Measurements from ENCODE around the gene LRP1. TPM values are rescaled to one million over a fixed set of nuclear protein-coding genes. Genes with fewer than 3 reads are reported as not detected.

LRP1 gene
- total and polyA plus RNA-seq, 2 of the 13 experiments (the other 11 are each of a cell fraction or from before 2014, with no cell fraction given), result 14.7 to 30.8 TPM

DNA sequence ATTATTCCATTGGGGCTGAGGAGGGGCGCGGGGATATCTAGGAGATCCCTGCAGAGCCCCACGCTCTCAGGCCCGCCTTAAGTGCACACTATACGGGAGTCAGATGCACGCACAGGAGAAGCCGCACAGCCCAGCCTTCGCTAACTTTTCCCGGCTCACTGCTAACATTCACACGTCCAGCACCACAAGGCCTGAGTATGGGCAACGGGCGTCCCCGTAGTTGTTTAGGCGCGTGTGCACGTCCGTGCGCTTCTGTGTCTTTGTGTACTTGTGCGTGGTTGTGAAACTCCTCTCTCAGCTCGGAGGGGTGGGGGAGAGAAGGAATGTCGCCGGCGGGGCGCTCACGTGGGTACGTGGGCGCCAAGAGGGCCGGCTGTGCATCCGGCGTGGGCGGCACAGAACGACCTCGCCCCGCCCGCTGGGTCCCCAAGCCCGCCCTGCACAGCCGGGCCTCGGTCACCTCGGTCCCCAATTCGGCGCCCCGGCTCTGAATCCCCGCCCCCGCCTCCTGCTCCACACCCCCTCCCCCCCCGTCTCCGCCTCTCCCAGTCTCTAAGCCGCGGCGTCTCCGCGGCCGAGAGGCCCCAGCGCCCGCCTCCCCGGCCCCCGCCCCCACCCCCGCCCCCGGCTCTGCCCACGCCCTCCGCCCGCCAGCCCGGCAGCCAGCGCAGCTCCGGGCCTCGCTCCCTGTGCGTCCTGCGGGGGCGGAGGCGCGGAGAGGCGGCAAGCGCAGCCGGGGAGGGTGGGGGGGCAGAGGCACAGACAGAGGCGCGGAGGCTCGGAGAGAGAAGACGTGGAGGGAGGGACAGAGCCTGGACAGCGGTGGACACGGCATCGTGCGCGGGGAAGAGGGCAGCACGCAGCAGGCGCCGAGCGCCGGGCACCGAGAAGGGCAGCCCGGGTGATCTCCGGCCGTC, 39.7 kb upstream of the LRP1 start, which contains the start of gene NAB2 (continued):
- TF ChIP-seq, protein P1, sequence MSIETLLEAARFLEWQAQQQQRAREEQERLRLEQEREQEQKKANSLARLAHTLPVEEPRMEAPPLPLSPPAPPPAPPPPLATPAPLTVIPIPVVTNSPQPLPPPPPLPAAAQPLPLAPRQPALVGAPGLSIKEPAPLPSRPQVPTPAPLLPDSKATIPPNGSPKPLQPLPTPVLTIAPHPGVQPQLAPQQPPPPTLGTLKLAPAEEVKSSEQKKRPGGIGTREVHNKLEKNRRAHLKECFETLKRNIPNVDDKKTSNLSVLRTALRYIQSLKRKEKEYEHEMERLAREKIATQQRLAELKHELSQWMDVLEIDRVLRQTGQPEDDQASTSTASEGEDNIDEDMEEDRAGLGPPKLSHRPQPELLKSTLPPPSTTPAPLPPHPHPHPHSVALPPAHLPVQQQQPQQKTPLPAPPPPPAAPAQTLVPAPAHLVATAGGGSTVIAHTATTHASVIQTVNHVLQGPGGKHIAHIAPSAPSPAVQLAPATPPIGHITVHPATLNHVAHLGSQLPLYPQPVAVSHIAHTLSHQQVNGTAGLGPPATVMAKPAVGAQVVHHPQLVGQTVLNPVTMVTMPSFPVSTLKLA (IDR thresholded peaks at IDR 0.05), result peak; percentile 66
- TF ChIP-seq FOXA1 (IDR thresholded peaks at IDR 0.05), result peak; percentile 40; the same call in 1 of the 2 replicates
- TF ChIP-seq FOXA1 (CRISPR knock-in tag; IDR thresholded peaks at IDR 0.05), result peak; percentile 95
- TF ChIP-seq ZNF451 (CRISPR knock-in tag; IDR thresholded peaks at IDR 0.05), result no peak
- TF ChIP-seq, protein P2, sequence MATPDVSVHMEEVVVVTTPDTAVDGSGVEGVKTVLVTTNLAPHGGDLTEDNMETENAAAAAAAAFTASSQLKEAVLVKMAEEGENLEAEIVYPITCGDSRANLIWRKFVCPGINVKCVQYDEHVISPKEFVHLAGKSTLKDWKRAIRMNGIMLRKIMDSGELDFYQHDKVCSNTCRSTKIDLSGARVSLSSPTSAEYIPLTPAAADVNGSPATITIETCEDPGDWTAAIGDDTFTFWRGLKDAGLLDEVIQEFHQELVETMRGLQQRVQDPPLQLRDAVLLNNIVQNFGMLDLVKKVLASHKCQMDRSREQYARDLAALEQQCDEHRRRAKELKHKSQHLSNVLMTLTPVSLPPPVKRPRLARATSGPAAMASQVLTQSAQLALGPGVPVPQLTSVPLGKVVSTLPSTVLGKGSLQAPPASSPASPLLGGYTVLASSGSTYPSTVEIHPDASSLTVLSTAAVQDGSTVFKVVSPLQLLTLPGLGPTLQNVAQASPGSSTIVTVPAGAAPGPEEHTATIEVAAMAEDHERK (CRISPR knock-in tag; IDR thresholded peaks at IDR 0.05; ENCODE audit: low read depth), result no peak
- TF ChIP-seq, protein P3, sequence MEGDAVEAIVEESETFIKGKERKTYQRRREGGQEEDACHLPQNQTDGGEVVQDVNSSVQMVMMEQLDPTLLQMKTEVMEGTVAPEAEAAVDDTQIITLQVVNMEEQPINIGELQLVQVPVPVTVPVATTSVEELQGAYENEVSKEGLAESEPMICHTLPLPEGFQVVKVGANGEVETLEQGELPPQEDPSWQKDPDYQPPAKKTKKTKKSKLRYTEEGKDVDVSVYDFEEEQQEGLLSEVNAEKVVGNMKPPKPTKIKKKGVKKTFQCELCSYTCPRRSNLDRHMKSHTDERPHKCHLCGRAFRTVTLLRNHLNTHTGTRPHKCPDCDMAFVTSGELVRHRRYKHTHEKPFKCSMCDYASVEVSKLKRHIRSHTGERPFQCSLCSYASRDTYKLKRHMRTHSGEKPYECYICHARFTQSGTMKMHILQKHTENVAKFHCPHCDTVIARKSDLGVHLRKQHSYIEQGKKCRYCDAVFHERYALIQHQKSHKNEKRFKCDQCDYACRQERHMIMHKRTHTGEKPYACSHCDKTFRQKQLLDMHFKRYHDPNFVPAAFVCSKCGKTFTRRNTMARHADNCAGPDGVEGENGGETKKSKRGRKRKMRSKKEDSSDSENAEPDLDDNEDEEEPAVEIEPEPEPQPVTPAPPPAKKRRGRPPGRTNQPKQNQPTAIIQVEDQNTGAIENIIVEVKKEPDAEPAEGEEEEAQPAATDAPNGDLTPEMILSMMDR (CRISPR knock-in tag; IDR thresholded peaks at IDR 0.05), result 0 out of 2 replicates have a peak, but pooled peaks have one; percentile 11
- TF ChIP-seq KLF9 (CRISPR knock-in tag; IDR thresholded peaks at IDR 0.05; ENCODE audit: low read depth), result 0 out of 2 replicates have a peak, but pooled peaks have one; percentile 27
- peak; percentile 81 for TF ChIP-seq POLR2AphosphoS5 (IDR thresholded peaks at IDR 0.05; ENCODE audit: low read depth, low read length)
- peak; percentile 83; the same call in 1 of the 2 replicates for TF ChIP-seq NFKBIZ (CRISPR knock-in tag; IDR thresholded peaks at IDR 0.05)
- TF ChIP-seq THAP11 (CRISPR knock-in tag; IDR thresholded peaks at IDR 0.05), result peak; percentile 64
- TF ChIP-seq, protein P4, sequence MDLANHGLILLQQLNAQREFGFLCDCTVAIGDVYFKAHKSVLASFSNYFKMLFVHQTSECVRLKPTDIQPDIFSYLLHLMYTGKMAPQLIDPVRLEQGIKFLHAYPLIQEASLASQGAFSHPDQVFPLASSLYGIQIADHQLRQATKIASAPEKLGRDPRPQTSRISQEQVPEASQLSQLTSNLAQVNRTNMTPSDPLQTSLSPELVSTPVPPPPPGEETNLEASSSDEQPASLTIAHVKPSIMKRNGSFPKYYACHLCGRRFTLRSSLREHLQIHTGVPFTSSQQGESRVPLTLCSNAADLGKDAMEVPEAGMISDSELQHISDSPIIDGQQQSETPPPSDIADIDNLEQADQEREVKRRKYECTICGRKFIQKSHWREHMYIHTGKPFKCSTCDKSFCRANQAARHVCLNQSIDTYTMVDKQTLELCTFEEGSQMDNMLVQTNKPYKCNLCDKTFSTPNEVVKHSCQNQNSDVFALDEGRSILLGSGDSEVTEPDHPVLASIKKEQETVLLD (CRISPR knock-in tag; IDR thresholded peaks at IDR 0.05; ENCODE audit: low read depth), result no peak; the same call in 1 of the 2 replicates
- TF ChIP-seq GATA4 (IDR thresholded peaks at IDR 0.05; ENCODE audit: borderline replicate concordance, low read depth), result 0 out of 2 replicates have a peak, but pooled peaks have one; percentile 35
- TF ChIP-seq ZNF543 (CRISPR knock-in tag; IDR thresholded peaks at IDR 0.05), result peak; percentile 70; the same call in 1 of the 2 replicates
- peak; percentile 87 for TF ChIP-seq GATAD2A (CRISPR knock-in tag; IDR thresholded peaks at IDR 0.05)
- TF ChIP-seq, protein P5, sequence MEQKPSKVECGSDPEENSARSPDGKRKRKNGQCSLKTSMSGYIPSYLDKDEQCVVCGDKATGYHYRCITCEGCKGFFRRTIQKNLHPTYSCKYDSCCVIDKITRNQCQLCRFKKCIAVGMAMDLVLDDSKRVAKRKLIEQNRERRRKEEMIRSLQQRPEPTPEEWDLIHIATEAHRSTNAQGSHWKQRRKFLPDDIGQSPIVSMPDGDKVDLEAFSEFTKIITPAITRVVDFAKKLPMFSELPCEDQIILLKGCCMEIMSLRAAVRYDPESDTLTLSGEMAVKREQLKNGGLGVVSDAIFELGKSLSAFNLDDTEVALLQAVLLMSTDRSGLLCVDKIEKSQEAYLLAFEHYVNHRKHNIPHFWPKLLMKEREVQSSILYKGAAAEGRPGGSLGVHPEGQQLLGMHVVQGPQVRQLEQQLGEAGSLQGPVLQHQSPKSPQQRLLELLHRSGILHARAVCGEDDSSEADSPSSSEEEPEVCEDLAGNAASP (CRISPR knock-in tag; IDR thresholded peaks at IDR 0.05; ENCODE audit: borderline replicate concordance), result peak; percentile 40
- TF ChIP-seq, protein P6, sequence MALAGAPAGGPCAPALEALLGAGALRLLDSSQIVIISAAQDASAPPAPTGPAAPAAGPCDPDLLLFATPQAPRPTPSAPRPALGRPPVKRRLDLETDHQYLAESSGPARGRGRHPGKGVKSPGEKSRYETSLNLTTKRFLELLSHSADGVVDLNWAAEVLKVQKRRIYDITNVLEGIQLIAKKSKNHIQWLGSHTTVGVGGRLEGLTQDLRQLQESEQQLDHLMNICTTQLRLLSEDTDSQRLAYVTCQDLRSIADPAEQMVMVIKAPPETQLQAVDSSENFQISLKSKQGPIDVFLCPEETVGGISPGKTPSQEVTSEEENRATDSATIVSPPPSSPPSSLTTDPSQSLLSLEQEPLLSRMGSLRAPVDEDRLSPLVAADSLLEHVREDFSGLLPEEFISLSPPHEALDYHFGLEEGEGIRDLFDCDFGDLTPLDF (CRISPR knock-in tag; IDR thresholded peaks at IDR 0.05), result peak; percentile 84
- peak in 1 of 2 experiments; percentile 86; a peak in 2 of 4 replicates for TF ChIP-seq KLF16 (CRISPR knock-in tag; IDR thresholded peaks at IDR 0.05)
- TF ChIP-seq POLR2A (IDR thresholded peaks at IDR 0.05; ENCODE audit: insufficient read depth in 1 of 2, low read depth in 2 of 2, low read length in 2 of 2), result peak; percentile 64 to 89
- peak; percentile 21 to 73; a peak in 3 of 4 replicates for TF ChIP-seq EP300 (IDR thresholded peaks at IDR 0.05; ENCODE audit: low read depth in 2 of 2, low read length in 2 of 2)
- peak; percentile 43 for TF ChIP-seq EP300 (CRISPR knock-in tag; IDR thresholded peaks at IDR 0.05; ENCODE audit: borderline replicate concordance)

All from HepG2 (cell line).